ENCODE data around the gene ZMYND11. TPM values are rescaled to one million over a fixed set of nuclear protein-coding genes. Genes with fewer than 3 reads are reported as not detected.

The ZMYND11 gene
- total RNA-seq, 1 experiment from 2014 or later: 34.9 TPM

- no peak for DNase-seq
- Histone ChIP-seq H3K4me3 (no peak overlapping the region), H3K27ac (no peak overlapping the region), H3K27me3 (no peaks in the 10 kb centered on the region), H3K36me3 (no peaks in the 10 kb centered on the region), H3K9me3 (replicated peaks) (no peaks in the 10 kb centered on the region), H3K4me1 (no peaks in the 10 kb centered on the region)
Measured at GRCh38 chr10:266974-267425, 131.7 kb downstream of the ZMYND11 start.

GRCh38 chr10:267705-268104, 132.4 kb downstream of the ZMYND11 start:
- H3K4me1 ChIP-seq: no peaks in the 10 kb centered on the region
- H3K27me3 ChIP-seq: no peaks in the 10 kb centered on the region
- H3K27ac ChIP-seq: no peak overlapping the region
- H3K36me3 ChIP-seq: no peaks in the 10 kb centered on the region
- no peaks in the 10 kb centered on the region for H3K9me3 ChIP-seq (replicated peaks)
- DNase-seq: no peak
- no peak overlapping the region for H3K4me3 ChIP-seq

- no peak overlapping the region for H3K4me3 ChIP-seq
- no peaks in the 10 kb centered on the region for H3K4me1 ChIP-seq
- H3K9me3 ChIP-seq (replicated peaks): no peaks in the 10 kb centered on the region
- H3K36me3 ChIP-seq: no peaks in the 10 kb centered on the region
- DNase-seq: no peak
- no peak overlapping the region for H3K27ac ChIP-seq
- no peaks in the 10 kb centered on the region for H3K27me3 ChIP-seq
Measured at GRCh38 chr10:269440-270074, 134.3 kb downstream of the ZMYND11 start.

GRCh38 chr10:271201-271600, 135.9 kb downstream of the ZMYND11 start:
- Histone ChIP-seq H3K4me1 (no peaks in the 10 kb centered on the region), H3K27me3 (no peaks in the 10 kb centered on the region), H3K4me3 (no peak overlapping the region), H3K9me3 (replicated peaks) (no peaks in the 10 kb centered on the region), H3K27ac (no peak overlapping the region), H3K36me3 (no peaks in the 10 kb centered on the region)
- DNase-seq: peak in 1 of 2 experiments; percentile 4

GRCh38 chr10:271722-272121, 136.5 kb downstream of the ZMYND11 start:
- Histone ChIP-seq H3K27ac (no peak overlapping the region), H3K4me1 (no peaks in the 10 kb centered on the region), H3K9me3 (replicated peaks) (no peaks in the 10 kb centered on the region), H3K27me3 (no peaks in the 10 kb centered on the region), H3K36me3 (no peaks in the 10 kb centered on the region), H3K4me3 (no peak overlapping the region)
- DNase-seq: no peak

- Histone ChIP-seq H3K36me3 (no peaks in the 10 kb centered on the region), H3K4me3 (no peak overlapping the region), H3K9me3 (replicated peaks) (no peaks in the 10 kb centered on the region), H3K27ac (no peak overlapping the region), H3K4me1 (no peaks in the 10 kb centered on the region), H3K27me3 (no peaks in the 10 kb centered on the region)
- DNase-seq: no peak
Measured at GRCh38 chr10:273088-273487, 137.8 kb downstream of the ZMYND11 start.

GRCh38 chr10:274866-275265, 139.6 kb downstream of the ZMYND11 start:
- H3K36me3 ChIP-seq: no peaks in the 10 kb centered on the region
- no peaks in the 10 kb centered on the region for H3K4me1 ChIP-seq
- no peak for DNase-seq
- no peak overlapping the region for H3K27ac ChIP-seq
- H3K27me3 ChIP-seq: no peaks in the 10 kb centered on the region
- H3K4me3 ChIP-seq: no peak overlapping the region
- no peaks in the 10 kb centered on the region for H3K9me3 ChIP-seq (replicated peaks)

- DNase-seq: no peak
Measured at GRCh38 chr10:275680-276079, 140.4 kb downstream of the ZMYND11 start.

GRCh38 chr10:277963-278362, 142.7 kb downstream of the ZMYND11 start:
- H3K36me3 ChIP-seq: no peaks in the 10 kb centered on the region
- no peak for DNase-seq
- H3K4me3 ChIP-seq: no peak overlapping the region
- H3K4me1 ChIP-seq: no peaks in the 10 kb centered on the region
- no peak overlapping the region for H3K27ac ChIP-seq
- no peaks in the 10 kb centered on the region for H3K9me3 ChIP-seq (replicated peaks)
- no peaks in the 10 kb centered on the region for H3K27me3 ChIP-seq

More at GRCh38 chr10:275680-276079, 140.4 kb downstream of the ZMYND11 start:
- Histone ChIP-seq H3K4me3 (no peak overlapping the region), H3K9me3 (replicated peaks) (no peaks in the 10 kb centered on the region), H3K27ac (no peak overlapping the region), H3K36me3 (no peaks in the 10 kb centered on the region), H3K4me1 (no peaks in the 10 kb centered on the region), H3K27me3 (no peaks in the 10 kb centered on the region)

- Histone ChIP-seq H3K27ac (no peak overlapping the region), H3K4me1 (no peaks in the 10 kb centered on the region), H3K4me3 (no peak overlapping the region), H3K36me3 (no peaks in the 10 kb centered on the region), H3K27me3 (no peaks in the 10 kb centered on the region), H3K9me3 (replicated peaks) (no peaks in the 10 kb centered on the region)
- DNase-seq: no peak
Measured at GRCh38 chr10:278707-279106, 143.5 kb downstream of the ZMYND11 start.

- Histone ChIP-seq H3K4me3 (no peak overlapping the region), H3K27me3 (no peaks in the 10 kb centered on the region), H3K4me1 (no peaks in the 10 kb centered on the region), H3K27ac (no peak overlapping the region), H3K9me3 (replicated peaks) (no peaks in the 10 kb centered on the region), H3K36me3 (no peaks in the 10 kb centered on the region)
- no peak for DNase-seq
Measured at GRCh38 chr10:279232-279631, 144.0 kb downstream of the ZMYND11 start.

- DNase-seq: no peak
- Histone ChIP-seq H3K36me3 (no peaks in the 10 kb centered on the region), H3K27ac (no peak overlapping the region), H3K4me3 (no peak overlapping the region), H3K27me3 (no peaks in the 10 kb centered on the region), H3K9me3 (replicated peaks) (no peaks in the 10 kb centered on the region), H3K4me1 (no peaks in the 10 kb centered on the region)
Measured at GRCh38 chr10:279655-280054, 144.4 kb downstream of the ZMYND11 start.

- no peak for DNase-seq
- no peaks in the 10 kb centered on the region for H3K27me3 ChIP-seq
- H3K27ac ChIP-seq: no peak overlapping the region
- H3K36me3 ChIP-seq: no peaks in the 10 kb centered on the region
- no peaks in the 10 kb centered on the region for H3K9me3 ChIP-seq (replicated peaks)
- no peaks in the 10 kb centered on the region for H3K4me1 ChIP-seq
- no peak overlapping the region for H3K4me3 ChIP-seq
Measured at GRCh38 chr10:282294-283139, 147.3 kb downstream of the ZMYND11 start.

GRCh38 chr10:283140-283479, 147.9 kb downstream of the ZMYND11 start:
- Histone ChIP-seq H3K27ac (no peak overlapping the region), H3K4me1 (no peaks in the 10 kb centered on the region), H3K4me3 (no peak overlapping the region), H3K27me3 (no peaks in the 10 kb centered on the region), H3K9me3 (replicated peaks) (no peaks in the 10 kb centered on the region), H3K36me3 (no peaks in the 10 kb centered on the region)
- no peak for DNase-seq

- Histone ChIP-seq H3K27me3 (no peaks in the 10 kb centered on the region), H3K4me3 (no peak overlapping the region), H3K9me3 (replicated peaks) (no peaks in the 10 kb centered on the region), H3K36me3 (no peaks in the 10 kb centered on the region), H3K4me1 (no peaks in the 10 kb centered on the region), H3K27ac (no peak overlapping the region)
- DNase-seq: no peak
Measured at GRCh38 chr10:283916-284356, 148.7 kb downstream of the ZMYND11 start.
